ENCODE data around the gene EFCAB11. TPM values are rescaled to one million over a fixed set of nuclear protein-coding genes. Genes with fewer than 3 reads are reported as not detected.

Gene EFCAB11
- total and polyA plus RNA-seq, 9 of the 15 experiments (the other 6 are each of a cell fraction or from before 2014, with no cell fraction given): 13.4 to 37.9 (median 17.4) TPM

DNA sequence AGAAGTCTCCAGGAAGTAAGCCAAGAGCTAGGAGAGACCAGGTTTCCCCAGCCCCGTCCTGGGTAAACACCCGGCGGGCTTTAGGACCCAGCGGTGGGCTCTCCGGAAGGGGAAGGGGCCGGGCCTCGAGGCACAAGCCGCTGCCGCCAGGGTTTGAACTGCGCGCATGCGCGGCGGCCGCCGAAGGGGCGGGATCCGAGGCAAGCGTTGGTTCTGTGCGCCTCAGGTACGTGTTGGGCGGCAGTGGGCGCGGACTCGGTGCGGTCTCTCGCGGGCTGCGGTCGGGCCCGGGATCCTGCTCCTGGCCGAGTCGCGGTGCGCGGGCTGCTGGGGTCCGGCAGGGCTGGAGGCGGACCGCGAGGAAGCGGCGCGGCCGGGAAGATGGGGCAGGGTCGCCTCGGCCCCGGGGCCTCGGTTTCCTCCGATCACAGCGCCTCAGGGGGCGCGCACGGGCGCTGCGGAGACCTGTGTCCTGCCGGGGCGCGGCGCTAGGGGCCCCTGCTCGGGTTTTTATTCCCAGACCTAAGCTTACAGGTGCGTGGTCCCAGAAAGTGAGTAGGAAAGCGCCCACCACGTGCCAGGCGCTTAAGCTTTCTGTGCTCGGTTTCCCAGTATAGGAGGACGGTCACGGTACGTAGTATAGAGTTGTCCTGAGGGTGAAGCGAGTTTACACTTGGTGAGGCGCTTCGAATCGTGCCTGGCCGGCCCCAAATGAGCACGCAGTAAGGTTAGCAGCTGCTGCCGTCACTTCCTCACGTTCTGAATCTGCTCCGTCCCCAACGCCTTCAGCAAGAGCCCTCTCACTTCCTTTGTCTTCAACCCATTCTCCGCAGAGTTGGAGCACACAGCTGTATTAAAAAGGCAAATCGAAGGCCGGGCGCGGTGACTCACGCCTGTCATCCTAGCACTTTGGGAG is 1.5 kb upstream of the EFCAB11 start, which contains the start of gene TDP1 (continued):
- TF ChIP-seq, protein P1, sequence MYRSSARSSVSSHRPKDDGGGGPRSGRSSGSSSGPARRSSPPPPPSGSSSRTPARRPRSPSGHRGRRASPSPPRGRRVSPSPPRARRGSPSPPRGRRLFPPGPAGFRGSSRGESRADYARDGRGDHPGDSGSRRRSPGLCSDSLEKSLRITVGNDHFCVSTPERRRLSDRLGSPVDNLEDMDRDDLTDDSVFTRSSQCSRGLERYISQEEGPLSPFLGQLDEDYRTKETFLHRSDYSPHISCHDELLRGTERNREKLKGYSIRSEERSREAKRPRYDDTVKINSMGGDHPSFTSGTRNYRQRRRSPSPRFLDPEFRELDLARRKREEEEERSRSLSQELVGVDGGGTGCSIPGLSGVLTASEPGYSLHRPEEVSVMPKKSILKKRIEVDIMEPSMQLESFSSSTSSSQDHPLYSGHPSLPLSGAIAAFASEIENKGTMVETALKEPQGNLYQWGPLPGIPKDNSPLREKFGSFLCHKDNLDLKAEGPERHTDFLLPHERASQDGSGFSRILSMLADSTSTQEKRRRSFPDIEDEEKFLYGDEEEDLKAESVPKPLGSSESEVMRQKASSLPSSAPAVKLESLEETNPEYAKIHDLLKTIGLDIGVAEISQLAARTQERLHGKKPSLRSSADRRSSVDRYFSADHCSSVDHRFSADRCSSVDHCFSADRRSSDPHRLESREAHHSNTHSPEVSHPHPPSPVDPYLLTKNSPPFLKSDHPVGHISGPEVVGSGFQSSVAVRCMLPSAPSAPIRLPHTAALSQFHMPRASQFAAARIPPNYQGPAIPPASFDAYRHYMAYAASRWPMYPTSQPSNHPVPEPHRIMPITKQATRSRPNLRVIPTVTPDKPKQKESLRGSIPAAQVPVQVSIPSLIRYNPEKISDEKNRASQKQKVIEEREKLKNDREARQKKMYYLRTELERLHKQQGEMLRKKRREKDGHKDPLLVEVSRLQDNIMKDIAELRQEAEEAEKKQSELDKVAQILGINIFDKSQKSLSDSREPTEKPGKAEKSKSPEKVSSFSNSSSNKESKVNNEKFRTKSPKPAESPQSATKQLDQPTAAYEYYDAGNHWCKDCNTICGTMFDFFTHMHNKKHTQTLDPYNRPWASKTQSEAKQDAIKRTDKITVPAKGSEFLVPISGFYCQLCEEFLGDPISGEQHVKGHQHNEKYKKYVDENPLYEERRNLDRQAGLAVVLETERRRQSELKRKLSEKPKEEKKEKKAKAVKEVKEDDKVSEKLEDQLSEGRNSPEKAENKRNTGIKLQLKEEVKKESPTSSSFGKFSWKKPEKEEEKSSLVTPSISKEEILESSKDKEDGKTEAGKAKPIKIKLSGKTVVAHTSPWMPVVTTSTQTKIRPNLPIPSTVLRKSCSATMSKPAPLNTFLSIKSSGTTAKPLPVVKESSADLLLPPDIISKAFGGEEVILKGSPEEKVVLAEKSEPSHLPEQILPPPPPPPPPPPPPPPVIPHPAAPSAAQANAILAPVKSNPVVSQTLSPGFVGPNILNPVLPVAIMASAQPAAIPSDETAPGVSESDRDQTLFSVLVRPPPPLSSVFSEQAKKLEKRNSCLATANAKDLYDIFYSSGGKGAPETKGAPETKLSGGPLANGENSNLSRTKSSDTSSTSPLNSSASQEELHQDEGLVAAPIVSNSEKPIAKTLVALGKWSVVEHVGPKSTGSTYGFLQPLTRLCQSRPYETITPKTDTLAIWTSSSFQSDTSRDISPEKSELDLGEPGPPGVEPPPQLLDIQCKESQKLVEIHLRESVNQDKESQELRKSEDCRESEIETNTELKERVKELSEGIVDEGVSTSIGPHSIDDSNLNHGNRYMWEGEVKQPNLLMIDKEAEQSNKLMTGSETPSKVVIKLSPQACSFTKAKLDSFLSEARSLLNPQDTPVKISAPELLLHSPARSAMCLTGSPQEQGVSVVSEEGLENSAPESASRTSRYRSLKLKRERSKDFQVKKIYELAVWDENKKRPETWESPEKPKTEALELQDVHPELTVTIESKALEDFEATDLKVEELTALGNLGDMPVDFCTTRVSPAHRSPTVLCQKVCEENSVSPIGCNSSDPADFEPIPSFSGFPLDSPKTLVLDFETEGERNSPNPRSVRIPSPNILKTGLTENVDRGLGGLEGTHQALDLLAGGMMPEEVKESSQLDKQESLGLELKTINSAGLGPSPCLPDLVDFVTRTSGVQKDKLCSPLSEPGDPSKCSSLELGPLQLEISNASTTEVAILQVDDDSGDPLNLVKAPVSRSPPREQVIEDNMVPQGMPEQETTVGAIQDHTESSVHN (IDR thresholded peaks at IDR 0.05; ENCODE audit: borderline replicate concordance in 1 of 2, low read depth in 1 of 2): no peak
- TF ChIP-seq ZNF239 (CRISPR knock-in tag; IDR thresholded peaks at IDR 0.05): no peak
- TF ChIP-seq SUPT5H (IDR thresholded peaks at IDR 0.05): peak; percentile 73
- TF ChIP-seq TAF9B (IDR thresholded peaks at IDR 0.05; ENCODE audit: partially characterized antibody): peak; percentile 40
- TF ChIP-seq TGIF2 (CRISPR knock-in tag; IDR thresholded peaks at IDR 0.05): no peak
- TF ChIP-seq, protein P2, sequence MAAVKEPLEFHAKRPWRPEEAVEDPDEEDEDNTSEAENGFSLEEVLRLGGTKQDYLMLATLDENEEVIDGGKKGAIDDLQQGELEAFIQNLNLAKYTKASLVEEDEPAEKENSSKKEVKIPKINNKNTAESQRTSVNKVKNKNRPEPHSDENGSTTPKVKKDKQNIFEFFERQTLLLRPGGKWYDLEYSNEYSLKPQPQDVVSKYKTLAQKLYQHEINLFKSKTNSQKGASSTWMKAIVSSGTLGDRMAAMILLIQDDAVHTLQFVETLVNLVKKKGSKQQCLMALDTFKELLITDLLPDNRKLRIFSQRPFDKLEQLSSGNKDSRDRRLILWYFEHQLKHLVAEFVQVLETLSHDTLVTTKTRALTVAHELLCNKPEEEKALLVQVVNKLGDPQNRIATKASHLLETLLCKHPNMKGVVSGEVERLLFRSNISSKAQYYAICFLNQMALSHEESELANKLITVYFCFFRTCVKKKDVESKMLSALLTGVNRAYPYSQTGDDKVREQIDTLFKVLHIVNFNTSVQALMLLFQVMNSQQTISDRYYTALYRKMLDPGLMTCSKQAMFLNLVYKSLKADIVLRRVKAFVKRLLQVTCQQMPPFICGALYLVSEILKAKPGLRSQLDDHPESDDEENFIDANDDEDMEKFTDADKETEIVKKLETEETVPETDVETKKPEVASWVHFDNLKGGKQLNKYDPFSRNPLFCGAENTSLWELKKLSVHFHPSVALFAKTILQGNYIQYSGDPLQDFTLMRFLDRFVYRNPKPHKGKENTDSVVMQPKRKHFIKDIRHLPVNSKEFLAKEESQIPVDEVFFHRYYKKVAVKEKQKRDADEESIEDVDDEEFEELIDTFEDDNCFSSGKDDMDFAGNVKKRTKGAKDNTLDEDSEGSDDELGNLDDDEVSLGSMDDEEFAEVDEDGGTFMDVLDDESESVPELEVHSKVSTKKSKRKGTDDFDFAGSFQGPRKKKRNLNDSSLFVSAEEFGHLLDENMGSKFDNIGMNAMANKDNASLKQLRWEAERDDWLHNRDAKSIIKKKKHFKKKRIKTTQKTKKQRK (IDR thresholded peaks at IDR 0.05; ENCODE audit: borderline replicate concordance, low read depth, low read length): no peak
- no peak for TF ChIP-seq SMAD1 (IDR thresholded peaks at IDR 0.05; ENCODE audit: low read depth, low read length, partially characterized antibody)
- TF ChIP-seq ATF7 (IDR thresholded peaks at IDR 0.05): 0 out of 2 replicates have a peak, but pooled peaks have one; percentile 31
- TF ChIP-seq ZC3H11A (IDR thresholded peaks at IDR 0.05; ENCODE audit: low read depth, low read length): no peak
- 0 out of 2 replicates have a peak, but pooled peaks have one; percentile 52 for TF ChIP-seq ZNF12 (CRISPR knock-in tag; IDR thresholded peaks at IDR 0.05)
- peak; percentile 18; the same call in 1 of the 2 replicates for TF ChIP-seq PML (IDR thresholded peaks at IDR 0.05; ENCODE audit: low read length)
- TF ChIP-seq ZNF764 (CRISPR knock-in tag; IDR thresholded peaks at IDR 0.05; ENCODE audit: low read depth): no peak
- peak; percentile 70 for TF ChIP-seq CTBP1 (IDR thresholded peaks at IDR 0.05; ENCODE audit: borderline replicate concordance)
- TF ChIP-seq, protein P3, sequence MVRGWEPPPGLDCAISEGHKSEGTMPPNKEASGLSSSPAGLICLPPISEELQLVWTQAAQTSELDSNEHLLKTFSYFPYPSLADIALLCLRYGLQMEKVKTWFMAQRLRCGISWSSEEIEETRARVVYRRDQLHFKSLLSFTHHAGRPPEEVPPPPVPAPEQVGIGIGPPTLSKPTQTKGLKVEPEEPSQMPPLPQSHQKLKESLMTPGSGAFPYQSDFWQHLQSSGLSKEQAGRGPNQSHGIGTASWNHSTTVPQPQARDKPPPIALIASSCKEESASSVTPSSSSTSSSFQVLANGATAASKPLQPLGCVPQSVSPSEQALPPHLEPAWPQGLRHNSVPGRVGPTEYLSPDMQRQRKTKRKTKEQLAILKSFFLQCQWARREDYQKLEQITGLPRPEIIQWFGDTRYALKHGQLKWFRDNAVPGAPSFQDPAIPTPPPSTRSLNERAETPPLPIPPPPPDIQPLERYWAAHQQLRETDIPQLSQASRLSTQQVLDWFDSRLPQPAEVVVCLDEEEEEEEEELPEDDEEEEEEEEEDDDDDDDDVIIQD (CRISPR knock-in tag; IDR thresholded peaks at IDR 0.05): no peak
